HEK293 (cell line): ENCODE data around the gene IRX5.

ENCODE experiments used
- CTCF ChIA-PET: fragments of 350-600 bp; formaldehyde crosslinking; extraction: SDS; loops from one replicate; lab custom pipeline; 2021; ENCODE audit warnings: antibody characterized with exemption; lab: Yijun Ruan, JAX
- POLR2A ChIA-PET: fragments of 300-600 bp; formaldehyde crosslinking; extraction: SDS; loops from one replicate; lab custom pipeline; 2020; ENCODE audit warnings: antibody characterized with exemption, inconsistent platforms; lab: Yijun Ruan, JAX
- H3K27ac ChIP-seq: fragments of 200-500 bp; sonication (Bioruptor generic); 2 replicates; pipeline ENCODE4 v1.5.1; 2014; ENCODE audit warnings: low read depth, low read length, control low read depth, inconsistent platforms; ENCODE audit errors: extremely low read depth
- H3K36me3 ChIP-seq, 2 experiments: fragments of 200-500 bp in 1 of 2; sonication (Bioruptor generic) in 1 of 2; 1 replicate in 1 of 2; 2 replicates in 1 of 2; pipeline ENCODE4 v1.5.1; 2014 to 2017; ENCODE audit warnings: inconsistent platforms in 2 of 2, low read length in 2 of 2; ENCODE audit not compliant: control insufficient read depth in 2 of 2, insufficient read depth in 1 of 2
- H3K4me1 ChIP-seq: fragments of 200-500 bp; sonication (Bioruptor generic); 2 replicates; pipeline ENCODE4 v1.5.1; 2014; ENCODE audit warnings: mild to moderate bottlenecking, low read length, inconsistent platforms; ENCODE audit not compliant: control insufficient read depth, insufficient read depth
- H3K4me3 ChIP-seq: 2 replicates; pipeline ENCODE4 v1.5.1; 2011; ENCODE audit warnings: low read depth, mild to moderate bottlenecking, control low read depth, low read length, moderate library complexity
- H3K9me3 ChIP-seq: fragments of 200-500 bp; sonication (Bioruptor generic); 2 replicates; pipeline ENCODE4 v1.5.1; 2014; ENCODE audit warnings: low read depth, low read length, inconsistent platforms; ENCODE audit not compliant: control insufficient read depth, insufficient read depth
- CTCF ChIP-seq: fragments of 450-650 bp; formaldehyde crosslinking; IDR thresholded peaks from 2 replicates; pipeline ENCODE4 v1.5.1; 2016; ENCODE audit warnings: missing biosample characterization, missing genetic modification characterization
- FEZF1 ChIP-seq: fragments of 450-650 bp; formaldehyde crosslinking; IDR thresholded peaks from 2 replicates; pipeline ENCODE4 v1.5.1; 2016; ENCODE audit warnings: missing biosample characterization, missing genetic modification characterization
- GLI2 ChIP-seq: fragments of 450-650 bp; formaldehyde crosslinking; IDR thresholded peaks from 2 replicates; pipeline ENCODE4; 2017; ENCODE audit warnings: missing biosample characterization, missing genetic modification characterization, low read depth, borderline replicate concordance
- GLIS2 ChIP-seq: fragments of 450-650 bp; formaldehyde crosslinking; IDR thresholded peaks from 2 replicates; pipeline ENCODE4 v1.5.1; 2016; ENCODE audit warnings: missing biosample characterization, missing genetic modification characterization
- IKZF3 ChIP-seq: fragments of 450-650 bp; IDR thresholded peaks from 2 replicates; pipeline ENCODE4 v1.5.0; 2018; ENCODE audit warnings: missing biosample characterization, mild to moderate bottlenecking, missing genetic modification characterization, moderate library complexity
- INSM2 ChIP-seq: fragments of 450-650 bp; formaldehyde crosslinking; IDR thresholded peaks from 2 replicates; pipeline ENCODE4 v1.5.1; 2016; ENCODE audit warnings: missing biosample characterization, missing genetic modification characterization
- OSR2 ChIP-seq: fragments of 450-650 bp; formaldehyde crosslinking; IDR thresholded peaks from 2 replicates; pipeline ENCODE4 v1.5.1; 2016; ENCODE audit warnings: missing biosample characterization, missing genetic modification characterization
- OVOL3 ChIP-seq: fragments of 450-650 bp; formaldehyde crosslinking; IDR thresholded peaks from 2 replicates; pipeline ENCODE4 v1.5.1; 2016; ENCODE audit warnings: missing biosample characterization, missing genetic modification characterization
- SP7 ChIP-seq: fragments of 450-650 bp; formaldehyde crosslinking; IDR thresholded peaks from 2 replicates; pipeline ENCODE4 v1.5.1; 2016; ENCODE audit warnings: missing biosample characterization, missing genetic modification characterization
- TCF7L2 ChIP-seq: IDR thresholded peaks from 2 replicates; pipeline ENCODE4 v1.6.1; 2011; ENCODE audit warnings: low read depth, mild to moderate bottlenecking, inconsistent platforms, low read length, moderate library complexity, borderline replicate concordance
- ZBTB48 ChIP-seq: fragments of 450-650 bp; formaldehyde crosslinking; IDR thresholded peaks from 2 replicates; pipeline ENCODE4 v1.5.1; 2016; ENCODE audit warnings: missing biosample characterization, missing genetic modification characterization
- ZBTB8A ChIP-seq: fragments of 450-650 bp; formaldehyde crosslinking; IDR thresholded peaks from 2 replicates; pipeline ENCODE4 v1.5.1; 2016; ENCODE audit warnings: missing biosample characterization, missing genetic modification characterization
- ZEB2 ChIP-seq: fragments of 450-650 bp; formaldehyde crosslinking; IDR thresholded peaks from 2 replicates; pipeline ENCODE4 v1.5.1; 2016; ENCODE audit warnings: missing biosample characterization, missing genetic modification characterization
- ZNF133 ChIP-seq: fragments of 450-650 bp; formaldehyde crosslinking; IDR thresholded peaks from 2 replicates; pipeline ENCODE4 v1.5.1; 2016; ENCODE audit warnings: missing biosample characterization, missing genetic modification characterization
- ZNF169 ChIP-seq: fragments of 450-650 bp; formaldehyde crosslinking; IDR thresholded peaks from 2 replicates; pipeline ENCODE4 v1.5.1; 2016; ENCODE audit warnings: missing biosample characterization, missing genetic modification characterization
- ZNF19 ChIP-seq: fragments of 450-650 bp; formaldehyde crosslinking; IDR thresholded peaks from 2 replicates; pipeline ENCODE4; 2016; ENCODE audit warnings: missing biosample characterization, missing genetic modification characterization, low read depth
- ZNF366 ChIP-seq: fragments of 450-650 bp; formaldehyde crosslinking; conservative IDR thresholded peaks from 2 replicates; pipeline ENCODE4 v1.5.1; 2016; ENCODE audit warnings: missing biosample characterization, missing genetic modification characterization
- ZNF510 ChIP-seq: fragments of 450-650 bp; formaldehyde crosslinking; IDR thresholded peaks from 2 replicates; pipeline ENCODE4 v1.5.1; 2018; ENCODE audit warnings: mild to moderate bottlenecking, missing genetic modification characterization, missing biosample characterization; ENCODE audit not compliant: insufficient replicate concordance
- ZNF555 ChIP-seq: fragments of 450-650 bp; formaldehyde crosslinking; conservative IDR thresholded peaks from 2 replicates; pipeline ENCODE4 v1.5.1; 2017; ENCODE audit warnings: missing biosample characterization, mild to moderate bottlenecking, missing genetic modification characterization, inconsistent platforms
- ZNF585B ChIP-seq: fragments of 450-650 bp; formaldehyde crosslinking; IDR thresholded peaks from 2 replicates; pipeline ENCODE4 v1.5.1; 2016; ENCODE audit warnings: missing biosample characterization, missing genetic modification characterization
- ZNF596 ChIP-seq: fragments of 450-650 bp; IDR thresholded peaks from 2 replicates; pipeline ENCODE4 v1.5.0; 2018; ENCODE audit warnings: missing biosample characterization, mild to moderate bottlenecking, missing genetic modification characterization, moderate library complexity
- ZNF629 ChIP-seq: fragments of 450-650 bp; formaldehyde crosslinking; IDR thresholded peaks from 2 replicates; pipeline ENCODE4 v1.5.1; 2017; ENCODE audit warnings: missing biosample characterization, missing genetic modification characterization
- ZSCAN16 ChIP-seq: fragments of 450-650 bp; formaldehyde crosslinking; IDR thresholded peaks from 2 replicates; pipeline ENCODE4 v1.5.1; 2016; ENCODE audit warnings: missing biosample characterization, missing genetic modification characterization
- ZXDB ChIP-seq: fragments of 450-650 bp; formaldehyde crosslinking; IDR thresholded peaks from 2 replicates; pipeline ENCODE4 v1.5.1; 2016; ENCODE audit warnings: missing biosample characterization, missing genetic modification characterization
- TF ChIP-seq, protein P1 (sequence below): fragments of 450-650 bp; formaldehyde crosslinking; IDR thresholded peaks from 2 replicates; pipeline ENCODE4 v1.5.0; 2017; ENCODE audit warnings: missing biosample characterization, missing genetic modification characterization, borderline replicate concordance
- TF ChIP-seq, protein P2 (sequence below): fragments of 450-650 bp; formaldehyde crosslinking; IDR thresholded peaks from 2 replicates; pipeline ENCODE4 v1.5.1; 2017; ENCODE audit warnings: missing biosample characterization, missing genetic modification characterization
- TF ChIP-seq, protein P3 (sequence below): fragments of 450-650 bp; formaldehyde crosslinking; IDR thresholded peaks from 2 replicates; pipeline ENCODE4 v1.5.1; 2016; ENCODE audit warnings: missing biosample characterization, missing genetic modification characterization, low read depth

IRX5 gene

GRCh38 chr16:54912720-54913119 lies 17.9 kb upstream of the IRX5 start:
- H3K27ac ChIP-seq, result no peak overlapping the region
- CTCF ChIA-PET, result no interaction called here
- TF ChIP-seq ZBTB48 (tag by site-specific recombination) (0 out of 2 replicates have a peak, but pooled peaks have one; percentile 40), ZNF555 (tag by site-specific recombination) (no peak), GLIS2 (no peak), TCF7L2 (no peak), ZNF585B (tag by site-specific recombination) (peak; percentile 47), OVOL3 (tag by site-specific recombination) (no peak), ZEB2 (tag by site-specific recombination) (no peak)
- TF ChIP-seq, all 188 proteins: peak for 2
- POLR2A ChIA-PET, result no interaction called here
- peaks cover 11 to 13% of the 10 kb centered on the region in 2 experiments for H3K36me3 ChIP-seq
- H3K4me3 ChIP-seq, result no peak overlapping the region
- no peaks in the 10 kb centered on the region for H3K4me1 ChIP-seq
- no peaks in the 10 kb centered on the region for H3K9me3 ChIP-seq

- CTCF ChIA-PET, result no interaction called here
- H3K27ac ChIP-seq, result no peak overlapping the region
- H3K4me1 ChIP-seq, result peaks cover 40% of the 10 kb centered on the region
- TF ChIP-seq ZXDB (peak; percentile 44), ZNF596 (tag by site-specific recombination) (no peak), ZNF133 (tag by site-specific recombination) (no peak), CTCF (tag by site-specific recombination) (no peak), ZSCAN16 (no peak), GLI2 (tag by site-specific recombination) (no peak), ZNF629 (tag by site-specific recombination) (peak; percentile 68), ZNF510 (tag by site-specific recombination) (no peak), IKZF3 (tag by site-specific recombination) (peak; percentile 46; the same call in 1 of the 2 replicates), FEZF1 (tag by site-specific recombination) (peak; percentile 33; the same call in 1 of the 2 replicates), ZBTB8A (tag by site-specific recombination) (no peak), ZNF366 (tag by site-specific recombination) (peak; percentile 84), ZNF19 (tag by site-specific recombination) (no peak), OSR2 (tag by site-specific recombination) (peak; percentile 88), SP7 (peak; percentile 89), INSM2 (tag by site-specific recombination) (0 out of 2 replicates have a peak, but pooled peaks have one; percentile 21), ZNF169 (tag by site-specific recombination) (no peak)
- TF ChIP-seq, protein P1, sequence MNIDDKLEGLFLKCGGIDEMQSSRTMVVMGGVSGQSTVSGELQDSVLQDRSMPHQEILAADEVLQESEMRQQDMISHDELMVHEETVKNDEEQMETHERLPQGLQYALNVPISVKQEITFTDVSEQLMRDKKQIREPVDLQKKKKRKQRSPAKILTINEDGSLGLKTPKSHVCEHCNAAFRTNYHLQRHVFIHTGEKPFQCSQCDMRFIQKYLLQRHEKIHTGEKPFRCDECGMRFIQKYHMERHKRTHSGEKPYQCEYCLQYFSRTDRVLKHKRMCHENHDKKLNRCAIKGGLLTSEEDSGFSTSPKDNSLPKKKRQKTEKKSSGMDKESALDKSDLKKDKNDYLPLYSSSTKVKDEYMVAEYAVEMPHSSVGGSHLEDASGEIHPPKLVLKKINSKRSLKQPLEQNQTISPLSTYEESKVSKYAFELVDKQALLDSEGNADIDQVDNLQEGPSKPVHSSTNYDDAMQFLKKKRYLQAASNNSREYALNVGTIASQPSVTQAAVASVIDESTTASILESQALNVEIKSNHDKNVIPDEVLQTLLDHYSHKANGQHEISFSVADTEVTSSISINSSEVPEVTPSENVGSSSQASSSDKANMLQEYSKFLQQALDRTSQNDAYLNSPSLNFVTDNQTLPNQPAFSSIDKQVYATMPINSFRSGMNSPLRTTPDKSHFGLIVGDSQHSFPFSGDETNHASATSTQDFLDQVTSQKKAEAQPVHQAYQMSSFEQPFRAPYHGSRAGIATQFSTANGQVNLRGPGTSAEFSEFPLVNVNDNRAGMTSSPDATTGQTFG (tag by site-specific recombination), result no peak
- TF ChIP-seq, protein P2, sequence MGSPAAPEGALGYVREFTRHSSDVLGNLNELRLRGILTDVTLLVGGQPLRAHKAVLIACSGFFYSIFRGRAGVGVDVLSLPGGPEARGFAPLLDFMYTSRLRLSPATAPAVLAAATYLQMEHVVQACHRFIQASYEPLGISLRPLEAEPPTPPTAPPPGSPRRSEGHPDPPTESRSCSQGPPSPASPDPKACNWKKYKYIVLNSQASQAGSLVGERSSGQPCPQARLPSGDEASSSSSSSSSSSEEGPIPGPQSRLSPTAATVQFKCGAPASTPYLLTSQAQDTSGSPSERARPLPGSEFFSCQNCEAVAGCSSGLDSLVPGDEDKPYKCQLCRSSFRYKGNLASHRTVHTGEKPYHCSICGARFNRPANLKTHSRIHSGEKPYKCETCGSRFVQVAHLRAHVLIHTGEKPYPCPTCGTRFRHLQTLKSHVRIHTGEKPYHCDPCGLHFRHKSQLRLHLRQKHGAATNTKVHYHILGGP (tag by site-specific recombination), result peak; percentile 8; the same call in 1 of the 2 replicates
- TF ChIP-seq, protein P3, sequence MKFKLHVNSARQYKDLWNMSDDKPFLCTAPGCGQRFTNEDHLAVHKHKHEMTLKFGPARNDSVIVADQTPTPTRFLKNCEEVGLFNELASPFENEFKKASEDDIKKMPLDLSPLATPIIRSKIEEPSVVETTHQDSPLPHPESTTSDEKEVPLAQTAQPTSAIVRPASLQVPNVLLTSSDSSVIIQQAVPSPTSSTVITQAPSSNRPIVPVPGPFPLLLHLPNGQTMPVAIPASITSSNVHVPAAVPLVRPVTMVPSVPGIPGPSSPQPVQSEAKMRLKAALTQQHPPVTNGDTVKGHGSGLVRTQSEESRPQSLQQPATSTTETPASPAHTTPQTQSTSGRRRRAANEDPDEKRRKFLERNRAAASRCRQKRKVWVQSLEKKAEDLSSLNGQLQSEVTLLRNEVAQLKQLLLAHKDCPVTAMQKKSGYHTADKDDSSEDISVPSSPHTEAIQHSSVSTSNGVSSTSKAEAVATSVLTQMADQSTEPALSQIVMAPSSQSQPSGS (tag by site-specific recombination), result 0 out of 2 replicates have a peak, but pooled peaks have one; percentile 16
These were observed 9.3 kb upstream of the IRX5 start for GRCh38 chr16:54921206-54921824.

More at GRCh38 chr16:54921206-54921824, 9.3 kb upstream of the IRX5 start:
- peaks cover 11 to 21% of the 10 kb centered on the region in 2 experiments for H3K36me3 ChIP-seq
- POLR2A ChIA-PET, result interaction anchor here (2.7 kb wide), 1 partner anchor 10 kb away, joined by 11 read pairs; the partner anchor contains the start of gene IRX5
- H3K9me3 ChIP-seq, result no peaks in the 10 kb centered on the region
- H3K4me3 ChIP-seq, result no peak overlapping the region
